GM21367 (cell line): ENCODE measurements around the gene WWOX.

Source experiments
- ATAC-seq: cut with Tn5 transposase; IDR thresholded peaks from one replicate; pipeline ENCODE4 v1.9.1; 2021; ENCODE audit not compliant: unreplicated experiment

The WWOX gene

DNA sequence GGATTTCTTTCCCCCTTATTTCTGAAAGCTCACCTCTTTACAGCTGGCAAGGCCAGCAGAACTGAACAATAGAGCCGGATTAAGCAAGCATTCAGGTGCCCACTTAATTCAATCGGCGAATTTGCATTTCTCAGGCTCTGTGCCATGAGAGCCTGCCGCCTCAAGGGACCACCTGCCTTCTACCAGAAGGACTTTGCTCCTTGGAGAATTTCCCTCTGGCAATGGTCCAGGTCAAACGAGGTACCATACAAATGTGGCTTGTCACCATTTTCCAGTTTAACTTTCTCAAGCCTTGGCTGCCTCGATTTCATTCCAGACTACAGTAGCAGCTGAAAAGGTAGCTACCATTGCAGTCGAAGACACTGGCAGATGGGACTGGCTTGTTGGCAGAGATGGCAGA, 967.1 kb downstream of the WWOX start:
- no peak for ATAC-seq

DNA sequence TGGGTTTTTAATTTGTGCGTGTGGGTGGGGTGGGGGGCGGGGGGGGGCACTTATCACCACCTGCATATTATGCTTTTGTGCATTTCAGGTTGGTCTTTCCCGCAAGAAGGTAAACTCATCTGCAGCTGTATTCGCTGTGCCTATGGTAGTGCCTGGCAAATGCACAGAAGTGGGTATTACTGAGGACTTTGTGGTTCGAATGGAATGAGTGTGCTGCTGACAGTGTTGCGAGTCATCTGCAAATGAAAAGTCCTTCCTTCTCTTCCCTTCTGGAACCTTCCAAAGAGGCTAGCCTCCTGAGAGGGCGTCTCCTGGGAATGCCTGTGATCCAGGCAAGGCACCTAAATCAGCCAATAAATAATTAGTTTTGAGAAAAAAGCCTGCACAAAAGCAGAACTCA, 968.1 kb downstream of the WWOX start:
- ATAC-seq: no peak

DNA sequence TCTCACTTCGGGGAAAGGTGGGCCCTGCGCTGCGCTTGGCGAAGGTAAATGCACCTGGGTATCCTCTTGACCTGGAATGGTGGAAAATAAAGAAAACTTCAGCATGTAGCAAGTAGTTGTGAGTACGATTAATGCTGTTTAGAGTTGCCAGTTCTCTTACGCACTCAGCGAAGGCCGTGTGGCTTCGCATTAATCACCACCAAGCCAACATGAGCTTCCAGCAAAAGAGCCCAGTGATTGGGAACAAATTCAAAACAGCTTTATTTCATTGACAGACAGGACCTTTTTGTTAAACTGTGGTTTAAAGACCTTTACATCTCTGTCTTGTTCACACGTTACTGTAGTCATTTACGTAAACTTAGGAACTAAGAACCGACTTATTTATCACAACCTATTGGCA, 969.7 kb downstream of the WWOX start:
- no peak for ATAC-seq

DNA sequence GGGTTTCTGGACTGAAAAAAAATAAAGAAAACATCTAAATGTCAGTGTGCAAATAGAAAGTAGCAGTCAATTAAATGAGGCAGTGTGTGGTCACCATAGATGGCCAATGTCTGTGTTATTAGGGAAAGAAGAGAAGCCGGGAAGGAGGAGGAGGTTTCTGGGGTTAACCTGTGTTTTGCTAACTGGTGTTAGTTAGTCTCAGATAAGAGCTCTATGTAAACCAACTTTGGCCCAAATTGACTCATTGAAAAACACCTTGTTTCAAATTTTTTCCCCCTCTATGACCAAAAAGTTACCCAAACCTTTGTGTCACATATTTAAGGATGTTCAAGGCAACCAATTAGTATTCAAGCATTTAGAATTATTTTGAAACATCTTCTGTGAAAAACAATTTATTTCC, 970.2 kb downstream of the WWOX start:
- no peak for ATAC-seq

- ATAC-seq: no peak
Measured at GRCh38 chr16:79071424-79071823, 972.0 kb downstream of the WWOX start.

DNA sequence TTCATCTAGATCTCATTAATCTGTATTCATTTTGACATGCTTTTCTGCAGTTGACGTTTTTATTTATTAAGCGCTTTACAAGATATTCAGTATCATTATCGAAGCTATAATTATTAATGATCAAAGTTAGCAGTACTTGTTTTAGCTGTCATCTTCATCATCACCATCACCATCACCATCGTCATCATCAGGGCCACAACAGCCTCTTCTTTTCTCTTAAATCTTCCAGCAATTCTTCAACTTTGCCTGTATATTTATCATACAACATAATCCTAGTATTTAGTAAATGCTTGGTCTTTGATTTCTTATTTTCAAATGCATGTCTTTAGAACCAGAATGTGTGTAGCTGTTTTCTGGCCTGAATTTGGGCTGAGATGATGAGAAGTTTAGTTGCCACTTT, 973.1 kb downstream of the WWOX start:
- no peak for ATAC-seq

DNA sequence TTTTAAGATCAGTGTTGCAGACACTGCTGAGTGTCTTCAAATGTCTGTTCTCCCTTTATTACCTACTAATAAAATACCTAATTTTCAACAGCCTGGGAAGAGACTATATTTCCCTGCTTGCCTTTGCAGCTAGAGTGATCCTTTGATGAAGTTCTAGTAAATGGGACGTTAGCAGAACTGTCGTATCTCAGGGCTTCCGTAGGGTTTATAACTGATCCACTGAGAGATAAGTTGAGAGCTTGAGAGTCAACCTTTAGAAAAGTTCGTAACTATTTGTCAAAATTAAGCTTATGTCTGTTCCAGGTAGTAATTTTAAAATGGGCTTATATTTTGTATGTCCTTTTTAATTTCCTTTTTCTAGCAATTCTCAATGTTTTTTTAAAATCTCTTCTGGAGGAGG, 974.1 kb downstream of the WWOX start:
- no peak for ATAC-seq

DNA sequence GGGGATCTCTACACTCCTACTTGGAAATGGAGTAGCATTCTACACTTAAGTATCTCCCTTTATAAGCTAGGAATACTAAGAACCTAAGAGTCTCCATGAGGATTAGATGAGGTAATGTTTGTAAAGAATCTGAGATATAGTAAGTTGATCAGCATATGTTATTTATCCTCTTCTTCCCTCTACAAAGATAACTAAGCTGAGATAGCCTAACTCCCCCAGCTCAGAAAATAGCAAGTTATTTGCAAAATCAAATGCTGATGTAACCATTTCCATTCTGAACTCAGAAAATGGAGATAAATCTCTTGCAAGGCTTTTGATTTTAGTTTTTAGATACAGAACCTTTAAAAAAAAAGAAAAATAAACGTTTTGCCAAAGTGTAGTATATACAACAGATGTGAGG, 975.1 kb downstream of the WWOX start:
- no peak for ATAC-seq

DNA sequence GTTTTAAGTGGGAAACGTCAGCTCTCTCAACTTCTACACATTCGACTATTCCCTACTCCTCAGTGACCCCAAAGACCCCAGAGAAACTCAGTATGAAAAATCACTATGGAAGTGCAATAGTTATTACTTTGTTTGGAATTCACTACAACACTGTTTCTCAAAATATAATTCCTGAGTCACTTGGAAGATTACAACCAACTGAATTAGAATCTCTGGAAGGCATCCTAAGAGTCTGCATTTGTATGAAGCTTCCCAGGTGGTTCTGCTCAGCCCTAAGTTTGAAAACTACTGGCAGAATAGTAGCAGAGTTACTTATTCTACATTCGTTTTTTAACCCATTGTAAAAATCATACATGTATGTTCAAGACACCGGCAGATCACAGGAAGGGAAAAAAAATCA, 975.5 kb downstream of the WWOX start:
- no peak for ATAC-seq

DNA sequence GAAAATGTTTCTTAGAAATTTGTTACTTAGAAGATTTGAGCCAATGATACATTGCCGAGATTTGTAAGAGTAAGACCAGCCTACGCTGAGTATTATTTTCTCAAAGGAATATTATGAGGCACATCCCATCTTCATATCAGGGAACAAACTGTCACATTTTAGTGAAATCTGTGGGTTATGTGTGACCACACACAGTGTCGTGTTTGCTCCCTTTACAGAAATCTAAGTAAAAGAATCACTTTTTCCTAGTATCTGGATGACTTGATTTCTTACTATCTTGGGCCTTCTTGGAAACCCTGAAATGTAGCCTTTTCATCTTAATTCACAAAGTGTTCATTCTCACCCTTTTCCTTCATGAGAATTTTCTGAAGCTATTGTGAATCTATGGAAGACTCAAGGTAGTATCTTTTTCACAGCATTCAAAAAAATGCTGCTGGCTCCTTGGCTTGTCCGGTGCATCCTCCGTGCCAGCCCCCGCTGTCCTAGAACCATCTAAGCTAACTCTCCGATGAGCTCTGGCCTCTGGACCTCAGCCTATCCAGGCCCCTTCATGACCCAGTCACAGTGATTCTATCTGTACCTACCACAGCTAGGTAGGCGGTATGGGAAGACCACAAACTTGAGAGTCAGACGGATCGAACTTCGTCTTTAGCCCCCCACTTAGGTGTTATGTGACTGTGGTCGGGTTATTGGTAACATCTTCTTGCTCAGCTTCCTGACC, 976.8 kb downstream of the WWOX start:
- no peak for ATAC-seq

DNA sequence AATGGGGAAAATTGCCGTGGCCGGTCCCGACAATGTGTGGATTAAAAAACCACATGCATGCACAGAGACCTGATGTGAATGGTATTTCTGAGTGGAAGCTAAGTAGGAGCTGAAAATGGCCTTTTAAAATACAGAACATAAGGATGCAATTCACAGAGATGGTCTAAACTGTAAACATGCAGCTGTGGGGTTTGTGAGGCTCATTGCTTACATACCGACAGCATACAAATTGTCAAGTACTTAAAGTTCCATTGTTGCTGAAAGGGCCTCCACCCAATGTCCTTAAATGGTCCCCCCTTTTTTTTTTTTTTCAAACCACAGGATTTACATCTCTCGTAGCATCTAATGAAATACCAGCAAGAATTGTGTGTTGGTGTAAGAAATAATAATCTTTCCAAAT, 977.9 kb downstream of the WWOX start:
- ATAC-seq: no peak

GRCh38 chr16:79079656-79080420, 980.4 kb downstream of the WWOX start:
- ATAC-seq: no peak

DNA sequence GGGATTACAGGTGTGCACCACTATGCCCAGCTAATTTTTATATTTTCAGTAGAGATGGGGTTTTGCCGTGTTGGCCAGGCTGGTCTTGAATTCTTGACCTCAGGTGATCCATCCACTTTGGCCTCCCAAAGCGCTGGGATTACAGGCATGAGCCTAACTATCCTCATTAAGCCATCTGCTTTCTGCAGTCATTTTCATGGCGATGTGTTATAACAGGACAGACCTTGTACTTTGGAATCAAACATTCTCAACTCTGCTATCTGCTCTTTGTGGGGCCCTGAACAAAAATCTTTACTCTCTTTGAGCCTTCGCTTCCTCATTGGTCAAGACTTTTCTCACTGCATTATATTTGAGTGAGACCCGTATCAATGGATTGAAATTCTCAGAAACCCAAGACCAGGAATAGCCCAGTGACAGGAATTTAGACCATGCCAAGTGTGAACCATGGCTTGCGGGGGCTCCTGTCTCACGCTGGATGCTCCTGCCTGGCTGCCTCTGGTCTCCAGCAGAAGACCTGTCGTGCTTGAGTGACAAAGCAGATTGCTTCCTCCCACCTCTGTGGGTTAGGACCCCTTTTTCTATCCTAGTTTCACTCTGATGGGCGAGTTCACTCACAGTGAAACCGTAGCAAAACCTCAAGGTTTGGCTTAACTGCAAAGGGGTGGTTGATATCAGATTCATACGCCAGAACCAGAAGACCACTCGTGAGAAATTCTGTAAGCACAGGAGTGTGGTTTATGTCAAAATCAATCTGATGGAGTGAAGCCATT, 982.0 kb downstream of the WWOX start:
- no peak for ATAC-seq

DNA sequence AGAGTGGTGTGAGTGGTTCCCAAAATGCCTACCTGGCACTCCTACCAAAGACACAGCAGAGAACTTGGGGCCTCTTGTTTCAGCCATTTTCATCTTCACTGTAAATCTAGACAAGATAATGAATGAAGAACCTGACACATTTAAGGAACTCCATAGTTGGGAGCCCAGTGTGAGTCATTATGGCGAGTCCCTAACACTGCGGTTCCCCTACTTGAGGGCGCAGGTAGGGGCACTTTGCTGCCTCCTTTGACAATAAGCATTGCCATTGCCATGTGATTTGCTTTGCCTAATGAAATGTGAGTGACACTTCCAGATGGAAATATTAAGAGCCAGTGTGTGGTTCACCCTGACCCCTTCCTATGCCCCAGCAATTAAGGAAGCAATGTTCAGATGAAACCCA, 983.5 kb downstream of the WWOX start:
- ATAC-seq: no peak

GRCh38 chr16:79083508-79084299, 984.2 kb downstream of the WWOX start:
- ATAC-seq: no peak

GRCh38 chr16:79088971-79089370, 989.5 kb downstream of the WWOX start:
- no peak for ATAC-seq

GRCh38 chr16:79089735-79090284, 990.4 kb downstream of the WWOX start:
- ATAC-seq: no peak

DNA sequence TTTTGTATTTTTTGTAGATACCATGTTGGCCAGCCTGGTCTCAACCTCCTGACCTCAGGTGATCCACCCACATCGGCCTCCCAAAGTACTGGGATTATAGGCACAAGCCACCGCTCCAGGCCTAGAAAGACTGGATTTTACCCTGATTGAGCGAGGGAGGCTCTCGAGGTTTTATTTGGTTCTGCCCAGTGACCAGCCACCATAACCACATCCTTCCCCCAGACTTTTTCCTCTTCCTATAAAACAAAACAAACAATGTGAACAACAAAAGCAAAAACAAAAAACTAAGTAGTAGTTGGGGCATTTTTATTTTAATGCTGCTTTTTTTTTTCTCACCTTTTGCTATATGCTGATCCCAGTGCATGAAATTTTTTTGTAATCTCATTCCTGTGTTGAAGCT, 991.5 kb downstream of the WWOX start:
- ATAC-seq: no peak

DNA sequence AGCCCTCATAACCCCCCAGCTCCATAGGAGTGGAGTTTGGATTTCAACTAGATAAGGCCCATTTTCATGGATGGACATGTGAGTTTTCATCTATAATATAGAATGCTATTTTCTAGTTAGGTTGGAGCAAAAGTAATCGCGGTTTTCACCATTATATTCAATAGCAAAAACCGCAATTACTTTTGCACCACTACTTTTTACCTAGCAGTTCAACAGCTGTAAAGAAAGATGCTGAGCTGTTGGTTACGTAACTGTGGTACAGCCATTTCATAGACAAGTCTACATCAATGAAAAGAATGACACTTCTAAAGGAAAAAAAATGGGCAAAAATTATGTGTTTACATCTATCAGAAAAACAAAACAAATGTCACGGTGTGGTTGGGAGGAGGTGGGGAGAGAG, 993.4 kb downstream of the WWOX start:
- no peak for ATAC-seq

- peak; percentile 65 for ATAC-seq
Measured at GRCh38 chr16:79093554-79093967, 994.1 kb downstream of the WWOX start.

GRCh38 chr16:79096246-79096645, 996.8 kb downstream of the WWOX start:
- ATAC-seq: no peak
